K562 (cell line): ENCODE measurements around the gene PARD3B. TPM values are rescaled to one million over a fixed set of nuclear protein-coding genes. Genes with fewer than 3 reads are reported as not detected.
A peak's percentile ranks its signal among the peaks of the same experiment; 100 is the strongest.

Source experiments
- BHLHE40 ChIP-seq: IDR thresholded peaks from 2 replicates; pipeline ENCODE4 v1.6.1; 2011; ENCODE audit warnings: low read length, improper control_type of control experiment
- BMI1 ChIP-seq: fragments of 150-350 bp; IDR thresholded peaks from 2 replicates; pipeline ENCODE4 v1.6.1; 2014; ENCODE audit warnings: low read length
- EHMT2 ChIP-seq: fragments of 450-650 bp; IDR thresholded peaks from 2 replicates; pipeline ENCODE4 v1.6.1; 2018; ENCODE audit warnings: antibody characterized with exemption
- ESRRB ChIP-seq: fragments of 250-450 bp; sonication (Bioruptor Pico); IDR thresholded peaks from 2 replicates; pipeline ENCODE4 v1.5.0; 2020; ENCODE audit warnings: mild to moderate bottlenecking, moderate library complexity, borderline replicate concordance
- ETV6 ChIP-seq, 3 experiments: fragments of 150-350 bp in 1 of 3; sonication (generic) in 1 of 3; formaldehyde crosslinking in 1 of 3; IDR thresholded peaks; 2 replicates each; pipeline versions ENCODE4 v1.6.1 to v1.8.0; 2014 to 2022; ENCODE audit warnings: borderline replicate concordance in 2 of 3, low read depth in 2 of 3, antibody characterized with exemption in 1 of 3, low read length in 1 of 3, mild to moderate bottlenecking in 1 of 3, missing genetic modification reagents in 1 of 3
- FOSL1 ChIP-seq: fragments of 200-800 bp; sonication (Bioruptor generic); conservative IDR thresholded peaks from 2 replicates; pipeline ENCODE4 v1.6.1; 2016; ENCODE audit warnings: missing genetic modification characterization, missing compliant biosample characterization
- FOXK1 ChIP-seq: sonication (generic); formaldehyde crosslinking; IDR thresholded peaks from 2 replicates; pipeline ENCODE4 v1.8.0; 2022; ENCODE audit warnings: missing genetic modification reagents, mild to moderate bottlenecking, borderline replicate concordance
- GABPB1 ChIP-seq: sonication (generic); formaldehyde crosslinking; IDR thresholded peaks from 2 replicates; pipeline ENCODE4 v1.8.0; 2022; ENCODE audit warnings: mild to moderate bottlenecking, missing genetic modification reagents
- GATAD2A ChIP-seq: fragments of 450-650 bp; IDR thresholded peaks from 2 replicates; pipeline ENCODE4 v1.6.1; 2017
- HDAC1 ChIP-seq, 2 experiments: fragments of 450-650 bp; IDR thresholded peaks; 2 replicates each; pipeline ENCODE4 v1.6.1; 2016 to 2017; ENCODE audit warnings: inconsistent platforms in 1 of 2, mild to moderate bottlenecking in 1 of 2, moderate library complexity in 1 of 2
- HDAC8 ChIP-seq: fragments of 450-650 bp; IDR thresholded peaks from 2 replicates; pipeline ENCODE4 v1.6.1; 2016; ENCODE audit warnings: mild to moderate bottlenecking, missing genetic modification characterization, moderate library complexity, missing compliant biosample characterization
- LCOR ChIP-seq: sonication (generic); formaldehyde crosslinking; IDR thresholded peaks from 2 replicates; pipeline ENCODE4 v1.8.0; 2022; ENCODE audit warnings: mild to moderate bottlenecking, missing genetic modification reagents
- OTX1 ChIP-seq: fragments of 450-650 bp; formaldehyde crosslinking; IDR thresholded peaks from 2 replicates; pipeline ENCODE4 v1.4.0; 2022; ENCODE audit warnings: mild to moderate bottlenecking
- PHF20 ChIP-seq: fragments of 450-650 bp; IDR thresholded peaks from 2 replicates; pipeline ENCODE4 v1.6.1; 2018; ENCODE audit not compliant: partially characterized antibody
- POLR3A ChIP-seq: IDR thresholded peaks from 2 replicates; pipeline ENCODE4 v1.6.1; 2011; ENCODE audit warnings: borderline replicate concordance, mild to moderate bottlenecking, moderate library complexity; ENCODE audit not compliant: insufficient read length, insufficient read depth; ENCODE audit errors: extremely low read depth
- RB1 ChIP-seq: fragments of 450-650 bp; IDR thresholded peaks from 2 replicates; pipeline ENCODE4 v1.6.1; 2017; ENCODE audit warnings: low read depth, mild to moderate bottlenecking
- RCOR1 ChIP-seq, 2 experiments: IDR thresholded peaks; 2 replicates each; pipeline ENCODE4 v1.6.1; 2012; ENCODE audit warnings: low read depth in 2 of 2, low read length in 2 of 2, borderline replicate concordance in 1 of 2, improper control_type of control experiment in 1 of 2
- SMARCE1 ChIP-seq: fragments of 450-650 bp; IDR thresholded peaks from 2 replicates; pipeline ENCODE4 v1.7.1; 2016; ENCODE audit warnings: mild to moderate bottlenecking
- ZBTB7A ChIP-seq: IDR thresholded peaks from 2 replicates; pipeline ENCODE4 v1.6.1; 2011; ENCODE audit warnings: low read depth, mild to moderate bottlenecking, low read length, moderate library complexity, borderline replicate concordance; ENCODE audit not compliant: control insufficient read depth
- ZNF717 ChIP-seq: fragments of 250-450 bp; sonication (Bioruptor Pico); IDR thresholded peaks from 2 replicates; pipeline ENCODE4 v1.5.0; 2021
- ZZZ3 ChIP-seq: fragments of 450-650 bp; IDR thresholded peaks from 2 replicates; pipeline ENCODE4 v1.6.1; 2016; ENCODE audit warnings: antibody characterized with exemption, mild to moderate bottlenecking, moderate library complexity
- polyA plus RNA-seq, 8 experiments: library from polyadenylated mRNA; depleted of rRNA in 4 of 8; stranded (reverse) in 5 of 8; unstranded in 3 of 8; fragments of >200 nt; fragmentation: Nextera tagmentation in 2 of 8; fragmentation: Illumina TruSeq in 1 of 8; extraction: Ambion mirVana in 2 of 8; extraction: Trizol in 1 of 8; gene quantifications; 2 replicates each; pipeline versions ENCODE4 v1.2.1 to v1.2.3, GENCODE V29; 2011 to 2014; ENCODE audit warnings: inconsistent platforms in 1 of 8, missing spikeins in 1 of 8
- total RNA-seq, 7 experiments: library from RNA; depleted of rRNA in 6 of 7; stranded (reverse); fragments of >200 nt in 6 of 7; fragmentation: Illumina TruSeq in 2 of 7; extraction: Trizol in 2 of 7; gene quantifications; 2 replicates each; pipeline versions ENCODE4 v1.2.1 to v1.2.3, GENCODE V29; 2011 to 2021; ENCODE audit warnings: low replicate concordance in 1 of 7
- TF ChIP-seq, protein P1 (sequence below), 2 experiments: IDR thresholded peaks in 1 of 2; conservative IDR thresholded peaks in 1 of 2; 2 replicates each; pipeline ENCODE4 v1.6.1; 2016; ENCODE audit warnings: low read depth in 2 of 2, mild to moderate bottlenecking in 1 of 2, missing compliant biosample characterization in 1 of 2, missing genetic modification characterization in 1 of 2, moderate library complexity in 1 of 2
- TF ChIP-seq, protein P2 (sequence below): fragments of 250-450 bp; sonication (Bioruptor Pico); IDR thresholded peaks from 2 replicates; pipeline ENCODE4 v1.8.0; 2022; ENCODE audit warnings: moderate library complexity, mild to moderate bottlenecking, inconsistent platforms
- TF ChIP-seq, protein P3 (sequence below), 2 experiments: fragments of 450-650 bp in 1 of 2; sonication (generic) in 1 of 2; formaldehyde crosslinking; conservative IDR thresholded peaks; 2 replicates each; pipeline versions ENCODE4 v1.4.0 to v1.8.1; 2020 to 2022; ENCODE audit warnings: mild to moderate bottlenecking in 1 of 2, missing genetic modification reagents in 1 of 2
- TF ChIP-seq, protein P4 (sequence below): fragments of 450-650 bp; IDR thresholded peaks from 2 replicates; pipeline ENCODE4 v1.6.1; 2016; ENCODE audit warnings: low read depth, mild to moderate bottlenecking, moderate library complexity

PARD3B gene
- total and polyA plus RNA-seq, 9 of the 15 experiments (the other 6 are each of a cell fraction or from before 2014, with no cell fraction given): 0.15 to 3.0 (median 1.1) TPM

DNA sequence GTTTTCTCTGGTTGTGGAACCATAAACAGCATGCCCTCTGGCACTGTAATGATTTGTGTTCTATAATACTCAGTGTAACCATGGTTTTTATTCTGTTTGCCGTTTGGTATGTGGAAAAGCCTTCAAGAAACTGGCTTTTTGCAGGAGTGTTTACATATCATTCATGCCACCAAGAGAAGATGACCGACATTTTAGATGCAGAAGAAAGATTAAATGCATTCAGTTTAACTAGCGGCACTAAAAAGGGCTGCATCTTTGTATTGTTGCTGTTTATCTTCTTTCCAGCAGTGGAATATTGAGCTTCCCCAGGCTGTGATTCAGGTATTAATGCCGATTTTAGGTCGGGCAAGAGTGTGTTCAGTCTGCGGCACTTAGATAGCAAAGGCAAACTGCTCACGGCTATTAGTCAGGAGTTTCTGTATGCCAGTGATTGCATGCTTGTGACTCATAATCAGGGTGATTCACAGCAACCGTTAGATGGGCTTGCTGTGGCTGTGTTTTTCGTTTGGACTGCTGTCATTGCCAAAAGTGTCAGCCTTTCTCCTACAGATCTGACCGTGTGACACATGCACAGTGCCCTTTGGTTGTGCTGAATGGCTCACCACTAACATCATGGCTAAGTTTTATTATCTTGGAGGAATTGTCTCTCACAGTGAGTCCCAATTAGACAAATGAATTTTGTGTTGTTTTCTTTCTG lies 479.7 kb downstream of the PARD3B start (continued):
- peak; percentile 76 for TF ChIP-seq BHLHE40
- TF ChIP-seq PHF20: no peak
- no peak for TF ChIP-seq HDAC8 (tag)
- TF ChIP-seq BMI1: no peak
- TF ChIP-seq LCOR (CRISPR knock-in tag): peak; percentile 61; the same call in 1 of the 2 replicates
- peak; percentile 100 for TF ChIP-seq FOSL1 (tag)
- no peak for TF ChIP-seq FOXK1 (CRISPR knock-in tag)
- no peak for TF ChIP-seq GABPB1 (CRISPR knock-in tag)
- TF ChIP-seq RB1: no peak
- TF ChIP-seq, protein P1, sequence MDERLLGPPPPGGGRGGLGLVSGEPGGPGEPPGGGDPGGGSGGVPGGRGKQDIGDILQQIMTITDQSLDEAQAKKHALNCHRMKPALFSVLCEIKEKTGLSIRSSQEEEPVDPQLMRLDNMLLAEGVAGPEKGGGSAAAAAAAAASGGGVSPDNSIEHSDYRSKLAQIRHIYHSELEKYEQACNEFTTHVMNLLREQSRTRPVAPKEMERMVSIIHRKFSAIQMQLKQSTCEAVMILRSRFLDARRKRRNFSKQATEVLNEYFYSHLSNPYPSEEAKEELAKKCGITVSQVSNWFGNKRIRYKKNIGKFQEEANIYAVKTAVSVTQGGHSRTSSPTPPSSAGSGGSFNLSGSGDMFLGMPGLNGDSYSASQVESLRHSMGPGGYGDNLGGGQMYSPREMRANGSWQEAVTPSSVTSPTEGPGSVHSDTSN (CRISPR knock-in tag; IDR thresholded peaks at IDR 0.05; ENCODE audit: low read depth): no peak
- TF ChIP-seq, protein P1 (tag; conservative IDR thresholded peaks at IDR 0.05; ENCODE audit: low read depth): peak; percentile 67
- no peak for TF ChIP-seq EHMT2
- TF ChIP-seq ZZZ3: no peak
- TF ChIP-seq, protein P2, sequence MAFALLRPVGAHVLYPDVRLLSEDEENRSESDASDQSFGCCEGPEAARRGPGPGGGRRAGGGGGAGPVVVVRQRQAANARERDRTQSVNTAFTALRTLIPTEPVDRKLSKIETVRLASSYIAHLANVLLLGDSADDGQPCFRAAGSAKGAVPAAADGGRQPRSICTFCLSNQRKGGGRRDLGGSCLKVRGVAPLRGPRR: no peak
- no peak for TF ChIP-seq OTX1 (CRISPR knock-in tag)
- peak; percentile 98 to 99 for TF ChIP-seq RCOR1 (IDR thresholded peaks at IDR 0.05; ENCODE audit: borderline replicate concordance in 1 of 2, low read depth in 2 of 2, low read length in 2 of 2)
- no peak for TF ChIP-seq ESRRB (CRISPR knock-in tag)
- no peak for TF ChIP-seq ZNF717 (CRISPR knock-in tag)
- TF ChIP-seq, protein P3, sequence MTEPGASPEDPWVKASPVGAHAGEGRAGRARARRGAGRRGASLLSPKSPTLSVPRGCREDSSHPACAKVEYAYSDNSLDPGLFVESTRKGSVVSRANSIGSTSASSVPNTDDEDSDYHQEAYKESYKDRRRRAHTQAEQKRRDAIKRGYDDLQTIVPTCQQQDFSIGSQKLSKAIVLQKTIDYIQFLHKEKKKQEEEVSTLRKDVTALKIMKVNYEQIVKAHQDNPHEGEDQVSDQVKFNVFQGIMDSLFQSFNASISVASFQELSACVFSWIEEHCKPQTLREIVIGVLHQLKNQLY (CRISPR knock-in tag; conservative IDR thresholded peaks at IDR 0.05): no peak
- no peak for TF ChIP-seq ZBTB7A
- TF ChIP-seq POLR3A: no peak
- TF ChIP-seq HDAC1 (IDR thresholded peaks at IDR 0.05): peak in 1 of 2 experiments; percentile 97; a peak in 2 of 4 replicates
- TF ChIP-seq ETV6 (IDR thresholded peaks at IDR 0.05; ENCODE audit: borderline replicate concordance in 1 of 2, low read depth in 2 of 2, low read length in 1 of 2): peak in 1 of 2 experiments; percentile 55; a peak in 1 of 4 replicates
- no peak for TF ChIP-seq ETV6 (CRISPR knock-in tag; IDR thresholded peaks at IDR 0.05; ENCODE audit: borderline replicate concordance)
- no peak for TF ChIP-seq GATAD2A
- TF ChIP-seq, protein P4, sequence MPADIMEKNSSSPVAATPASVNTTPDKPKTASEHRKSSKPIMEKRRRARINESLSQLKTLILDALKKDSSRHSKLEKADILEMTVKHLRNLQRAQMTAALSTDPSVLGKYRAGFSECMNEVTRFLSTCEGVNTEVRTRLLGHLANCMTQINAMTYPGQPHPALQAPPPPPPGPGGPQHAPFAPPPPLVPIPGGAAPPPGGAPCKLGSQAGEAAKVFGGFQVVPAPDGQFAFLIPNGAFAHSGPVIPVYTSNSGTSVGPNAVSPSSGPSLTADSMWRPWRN: peak; percentile 51
- TF ChIP-seq SMARCE1: peak; percentile 97
